Mononuclear cell (primary cell): Measurements from ENCODE around the gene MYBBP1A. TPM values are rescaled to one million over a fixed set of nuclear protein-coding genes. Genes with fewer than 3 reads are reported as not detected.

Experiments used
- H3K27me3 ChIP-seq: 2 replicates; pipeline ENCODE4 v1.6.0; 2011; ENCODE audit warnings: low read length, control low read depth; ENCODE audit not compliant: insufficient read depth
- H3K4me1 ChIP-seq: 2 replicates; pipeline ENCODE4 v1.5.1; 2011; ENCODE audit warnings: mild to moderate bottlenecking, low read length, control low read depth; ENCODE audit not compliant: insufficient read depth
- H3K4me3 ChIP-seq: 2 replicates; pipeline ENCODE4 v1.5.1; 2011; ENCODE audit warnings: mild to moderate bottlenecking, low read length, moderate library complexity
- H3K9me3 ChIP-seq: 2 replicates; pipeline ENCODE4 v1.5.1; 2011; ENCODE audit warnings: low read depth, mild to moderate bottlenecking, control low read depth, low read length
- total RNA-seq: library from RNA; depleted of rRNA; stranded (reverse); fragments of >200 nt; gene quantifications from one replicate; pipeline ENCODE4 v1.2.3, GENCODE V29; 2012

Gene MYBBP1A
- total RNA-seq, 1 donor, result 24.6 TPM

- Histone ChIP-seq H3K27me3 (no peaks in the 10 kb centered on the region), H3K9me3 (no peaks in the 10 kb centered on the region), H3K4me3 (no peak overlapping the region), H3K4me1 (peaks cover 14% of the 10 kb centered on the region)
Measured at GRCh38 chr17:4507361-4508111, 47.6 kb downstream of the MYBBP1A start.

- Histone ChIP-seq H3K9me3 (no peaks in the 10 kb centered on the region), H3K4me3 (no peak overlapping the region), H3K27me3 (no peaks in the 10 kb centered on the region), H3K4me1 (peaks cover 14% of the 10 kb centered on the region)
Measured at GRCh38 chr17:4506892-4507291, 48.3 kb downstream of the MYBBP1A start.

- H3K4me1 ChIP-seq, result peaks cover 14% of the 10 kb centered on the region
- H3K9me3 ChIP-seq, result no peaks in the 10 kb centered on the region
- no peak overlapping the region for H3K4me3 ChIP-seq
- H3K27me3 ChIP-seq, result peaks cover 4% of the 10 kb centered on the region
Measured at GRCh38 chr17:4506175-4506813, 48.9 kb downstream of the MYBBP1A start.

GRCh38 chr17:4505187-4505586 is 50.0 kb downstream of the MYBBP1A start:
- Histone ChIP-seq H3K9me3 (no peaks in the 10 kb centered on the region), H3K4me3 (no peak overlapping the region), H3K27me3 (peaks cover 15% of the 10 kb centered on the region), H3K4me1 (peaks cover 22% of the 10 kb centered on the region)

GRCh38 chr17:4504188-4504587 is 51.0 kb downstream of the MYBBP1A start:
- H3K27me3 ChIP-seq, result peaks cover 19% of the 10 kb centered on the region
- H3K4me3 ChIP-seq, result no peak overlapping the region
- H3K4me1 ChIP-seq, result peaks cover 24% of the 10 kb centered on the region
- H3K9me3 ChIP-seq, result no peaks in the 10 kb centered on the region

- H3K9me3 ChIP-seq, result no peaks in the 10 kb centered on the region
- peaks cover 19% of the 10 kb centered on the region for H3K27me3 ChIP-seq
- no peak overlapping the region for H3K4me3 ChIP-seq
- peaks cover 24% of the 10 kb centered on the region for H3K4me1 ChIP-seq
Measured at GRCh38 chr17:4503283-4504025, 51.7 kb downstream of the MYBBP1A start.

GRCh38 chr17:4502466-4503154 is 52.6 kb downstream of the MYBBP1A start:
- no peaks in the 10 kb centered on the region for H3K9me3 ChIP-seq
- no peak overlapping the region for H3K4me3 ChIP-seq
- H3K4me1 ChIP-seq, result peaks cover 24% of the 10 kb centered on the region
- H3K27me3 ChIP-seq, result peaks cover 19% of the 10 kb centered on the region

GRCh38 chr17:4501295-4501949 is 53.8 kb downstream of the MYBBP1A start:
- H3K4me1 ChIP-seq, result peaks cover 24% of the 10 kb centered on the region
- H3K4me3 ChIP-seq, result no peak overlapping the region
- H3K27me3 ChIP-seq, result peaks cover 19% of the 10 kb centered on the region
- H3K9me3 ChIP-seq, result no peaks in the 10 kb centered on the region

GRCh38 chr17:4500191-4500571 is 55.0 kb downstream of the MYBBP1A start:
- Histone ChIP-seq H3K27me3 (peaks cover 19% of the 10 kb centered on the region), H3K4me3 (no peak overlapping the region), H3K9me3 (no peaks in the 10 kb centered on the region), H3K4me1 (peaks cover 24% of the 10 kb centered on the region)

GRCh38 chr17:4499431-4500190 is 55.6 kb downstream of the MYBBP1A start:
- no peaks in the 10 kb centered on the region for H3K9me3 ChIP-seq
- H3K4me1 ChIP-seq, result peaks cover 24% of the 10 kb centered on the region
- H3K4me3 ChIP-seq, result peak overlapping the region; percentile 24
- peaks cover 19% of the 10 kb centered on the region for H3K27me3 ChIP-seq

GRCh38 chr17:4498461-4499397 is 56.5 kb downstream of the MYBBP1A start, which contains the start of gene SPNS2:
TSS of gene SPNS2 (plus strand) at chr17:4498881. CDS start at chr17:4499048, 167 bp downstream.
- H3K9me3 ChIP-seq, result no peaks in the 10 kb centered on the region
- peaks cover 19% of the 10 kb centered on the region for H3K4me1 ChIP-seq
- H3K27me3 ChIP-seq, result peaks cover 19% of the 10 kb centered on the region
- H3K4me3 ChIP-seq, result peak within 1 kb of the TSS; percentile 24

- no peak overlapping the region for H3K4me3 ChIP-seq
- H3K27me3 ChIP-seq, result peaks cover 19% of the 10 kb centered on the region
- no peaks in the 10 kb centered on the region for H3K9me3 ChIP-seq
- H3K4me1 ChIP-seq, result peaks cover 30% of the 10 kb centered on the region
Measured at GRCh38 chr17:4497101-4497824, 57.9 kb downstream of the MYBBP1A start.
